ENCODE results near the gene CRELD2.

DNA sequence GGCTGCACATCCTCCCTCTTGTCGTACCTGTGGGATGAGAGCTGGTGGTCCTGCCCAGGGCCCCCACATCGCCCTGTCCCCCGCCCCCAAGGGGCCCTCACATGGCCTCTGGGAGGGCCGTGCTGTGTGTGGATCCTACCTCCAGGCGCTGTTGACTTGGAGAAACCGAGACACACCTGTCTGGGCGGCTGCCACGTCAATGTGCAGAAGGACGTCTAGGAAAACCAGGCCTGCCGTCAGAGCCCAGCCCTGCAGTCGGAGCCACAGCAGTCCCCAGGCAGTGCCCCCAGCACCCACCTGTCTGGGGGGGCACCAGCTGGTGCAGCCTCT lies 14.4 kb upstream of the CRELD2 start:
- no peak for TF ChIP-seq POLR2AphosphoS5 (IDR thresholded peaks at IDR 0.05; ENCODE audit: low read depth, low read length)
- no peak for TF ChIP-seq POLR2A (IDR thresholded peaks at IDR 0.05; ENCODE audit: low read depth, low read length)
- no peak for TF ChIP-seq TAF1 (IDR thresholded peaks at IDR 0.05; ENCODE audit: borderline replicate concordance, low read depth, low read length)

Measured in GM12892 (cell line).